DOHH2 (cell line): ENCODE data around the gene TRAFD1.
"Not testable (repeated sequence)": the region's sequence is repeated elsewhere in the genome, so short reads cannot be mapped to it uniquely, and the experiment has no call there.

Source experiments
- CTCF ChIP-seq: fragments of 200-600 bp; sonication (generic); IDR thresholded peaks from one replicate; pipeline ENCODE4 v1.5.1; 2014; ENCODE audit warnings: antibody characterized with exemption, mild to moderate bottlenecking, low read depth, low read length; ENCODE audit not compliant: poor library complexity, severe bottlenecking
- EZH2phosphoT487 ChIP-seq: fragments of 200-600 bp; sonication (generic); IDR thresholded peaks from 2 replicates; pipeline ENCODE4 v1.6.1; 2017; ENCODE audit warnings: borderline replicate concordance, mild to moderate bottlenecking, antibody characterized with exemption, low read length, moderate library complexity, mixed read lengths

DNA sequence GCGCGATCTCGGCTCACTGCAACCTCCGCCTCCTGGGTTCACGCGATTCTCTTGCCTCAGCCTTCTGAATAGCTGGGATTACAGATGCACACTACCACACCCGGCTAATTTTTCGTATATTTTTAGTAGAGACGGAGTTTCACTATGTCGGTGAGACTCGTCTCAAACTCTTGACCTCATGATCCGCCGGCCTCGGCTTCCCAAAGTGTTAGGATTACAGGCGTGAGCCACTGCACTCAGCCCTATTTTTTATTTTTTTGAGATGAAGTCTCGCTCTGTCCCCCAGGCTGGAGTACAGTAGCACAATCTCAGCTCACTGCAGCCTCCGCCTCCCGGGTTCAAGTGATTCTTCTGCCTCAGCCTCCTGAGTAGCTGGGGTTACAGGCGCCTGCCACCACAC is 22.6 kb upstream of the TRAFD1 start:
- TF ChIP-seq CTCF, EZH2phosphoT487: not testable (repeated sequence)
